Stimulated activated naive CD8-positive, alpha-beta T cell treated with anti-CD3 and anti-CD28 coated beads, Interleukin-15, Interleukin-2, amounts not matched to agents 100 U/mL and 50 U/mL, for 24 hours (primary cell): Measurements from ENCODE around the gene CLIC4.

Experiments used
- ATAC-seq: fragments of 150-1000 bp; cut with Tn5 transposase; one replicate; pipeline ENCODE4 v1.10.0; 2021
- DNase-seq: peaks from one replicate; pipeline ENCODE4 v3.0.0; 2021

CLIC4 gene

DNA sequence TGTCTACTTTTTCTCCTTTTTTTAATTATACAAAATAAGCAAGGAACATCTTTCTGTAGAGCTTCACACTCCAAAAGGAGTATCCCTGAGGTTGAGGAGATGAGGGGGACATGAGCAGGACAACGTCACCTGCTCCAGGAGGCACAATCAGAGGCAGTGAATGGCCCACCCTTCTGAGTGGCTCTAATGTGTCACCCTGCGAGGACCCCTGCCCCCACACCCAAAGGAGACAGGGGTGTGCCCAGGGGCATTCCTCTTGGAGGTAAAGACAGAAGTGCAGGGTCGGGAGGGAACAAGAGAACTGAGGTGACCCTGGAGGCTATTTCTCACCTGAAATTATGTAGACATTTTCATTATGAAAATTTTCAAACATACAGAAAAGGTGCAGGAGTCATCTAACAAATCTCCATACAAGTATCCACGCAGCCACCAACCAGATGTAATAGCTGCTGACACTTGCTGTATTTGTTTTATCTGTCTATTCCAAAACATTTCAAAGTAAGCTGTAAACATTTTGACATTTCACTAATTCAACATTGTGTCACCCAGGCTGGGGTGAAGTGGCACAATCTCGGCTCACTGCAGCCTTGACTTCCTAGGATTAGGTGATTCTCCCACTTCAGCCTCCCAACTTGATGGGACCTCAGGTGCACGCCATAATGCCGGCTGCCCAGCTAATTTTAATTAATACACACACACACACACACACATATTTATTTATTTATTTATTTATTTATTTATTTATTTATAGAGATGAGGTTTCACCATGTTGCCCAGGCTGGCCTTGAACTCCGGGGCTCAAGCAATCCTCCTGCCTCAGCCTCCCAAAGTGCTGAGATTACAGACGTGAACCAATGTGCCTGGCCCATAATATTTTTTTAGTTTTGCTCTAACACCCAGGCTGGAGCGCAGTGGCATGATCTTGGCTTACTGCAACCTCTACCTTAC, 114.1 kb downstream of the CLIC4 start:
- ATAC-seq (no peak), DNase-seq (no peak)

DNA sequence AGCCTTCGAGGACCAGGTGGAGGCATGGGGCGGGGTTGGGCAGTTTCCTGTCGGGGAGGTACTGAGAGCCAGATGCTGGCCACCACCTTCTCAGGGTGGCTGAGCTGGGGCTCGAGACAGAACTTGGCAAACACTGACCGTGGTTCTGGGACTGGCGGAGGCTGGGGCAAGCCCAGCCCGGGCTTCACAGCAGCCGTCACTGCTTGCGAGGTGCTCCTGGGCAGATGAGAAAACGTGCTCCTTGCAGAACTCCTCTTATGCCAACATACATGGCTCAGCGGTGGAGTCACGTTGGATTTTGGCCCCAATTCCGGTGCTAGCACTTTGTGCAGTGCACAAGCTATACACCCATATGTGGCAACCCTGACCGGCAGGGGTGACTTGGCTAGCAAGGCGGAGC, 115.6 kb downstream of the CLIC4 start:
- ATAC-seq (no peak), DNase-seq (no peak)

DNA sequence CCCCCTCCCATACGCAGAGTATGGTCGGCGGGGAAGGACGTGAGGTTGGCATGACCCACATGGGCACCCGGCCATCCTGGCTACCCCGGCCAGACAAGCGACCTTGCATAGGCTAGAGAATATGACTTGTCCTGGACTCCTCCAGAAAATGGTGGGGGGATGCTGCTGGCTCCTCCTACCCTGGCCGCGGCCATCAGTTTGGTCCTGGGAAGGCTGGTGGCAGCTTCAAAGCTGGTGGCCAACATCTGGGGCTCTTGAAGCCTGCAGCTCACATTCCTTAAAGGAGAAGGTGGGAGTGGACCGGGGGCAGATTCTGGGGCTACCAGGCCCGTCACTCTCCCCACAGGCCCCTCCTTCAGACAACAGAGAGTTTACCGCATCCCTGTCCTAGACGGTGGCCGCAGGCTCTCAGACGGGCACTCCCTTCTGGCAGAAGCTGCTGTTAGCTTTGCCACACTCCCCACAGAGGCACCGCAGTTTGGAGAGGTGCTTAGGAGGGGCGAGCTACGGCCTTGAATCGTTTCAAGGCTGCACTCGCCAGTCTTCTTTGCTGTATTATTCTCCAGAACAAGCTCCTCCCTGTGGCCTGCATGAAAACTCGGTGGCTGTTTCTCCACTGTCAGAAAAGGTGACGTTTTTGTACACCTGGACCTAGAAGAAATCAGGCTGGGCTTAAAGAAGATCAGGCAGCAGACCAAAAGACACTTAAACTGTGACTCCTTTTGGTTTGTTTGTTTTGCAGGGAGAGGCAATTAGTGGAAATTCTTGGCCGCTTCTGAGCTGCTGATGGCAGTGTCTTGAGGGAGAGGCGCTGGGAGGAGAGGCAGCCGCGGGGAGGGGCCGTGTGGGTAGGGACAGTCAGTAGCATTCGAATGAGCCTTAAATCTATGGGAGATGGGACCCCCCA, 116.8 kb downstream of the CLIC4 start:
- ATAC-seq = no peak
- no peak for DNase-seq

DNA sequence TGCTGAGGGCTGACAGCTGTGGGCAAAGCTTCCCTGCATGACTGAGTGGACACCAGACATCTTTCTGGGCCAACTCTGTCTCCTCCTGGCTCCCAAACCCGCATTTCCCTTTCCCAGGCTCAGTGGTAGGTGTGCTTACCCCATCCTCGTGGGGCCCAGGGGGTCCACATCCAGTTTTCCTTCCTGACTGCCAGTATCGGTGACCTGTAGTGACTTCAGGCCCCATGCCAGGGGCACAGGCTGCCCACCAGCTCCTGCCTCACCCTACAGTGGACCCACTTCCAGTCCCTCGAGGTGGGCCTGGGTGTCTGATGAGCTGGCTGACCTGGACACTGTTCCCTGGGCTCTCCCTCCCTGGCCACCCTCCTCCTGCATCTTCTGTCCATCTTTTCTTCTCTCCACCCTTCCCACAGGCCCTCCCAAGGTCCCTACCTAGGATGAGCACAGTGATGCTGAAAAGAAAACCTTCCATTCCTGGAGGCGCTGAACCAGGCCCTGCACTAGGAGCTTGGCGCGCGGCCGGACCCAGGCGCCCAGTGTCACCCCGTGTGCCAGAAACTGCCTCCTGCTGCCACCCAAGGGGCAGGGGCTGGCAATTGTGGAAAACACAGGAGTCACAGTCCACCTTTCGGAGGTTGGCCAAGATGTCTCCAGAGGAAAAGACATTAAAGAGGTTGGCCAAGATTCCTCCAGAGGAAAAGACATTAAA, 117.7 kb downstream of the CLIC4 start:
- DNase-seq = no peak
- ATAC-seq = no peak

DNA sequence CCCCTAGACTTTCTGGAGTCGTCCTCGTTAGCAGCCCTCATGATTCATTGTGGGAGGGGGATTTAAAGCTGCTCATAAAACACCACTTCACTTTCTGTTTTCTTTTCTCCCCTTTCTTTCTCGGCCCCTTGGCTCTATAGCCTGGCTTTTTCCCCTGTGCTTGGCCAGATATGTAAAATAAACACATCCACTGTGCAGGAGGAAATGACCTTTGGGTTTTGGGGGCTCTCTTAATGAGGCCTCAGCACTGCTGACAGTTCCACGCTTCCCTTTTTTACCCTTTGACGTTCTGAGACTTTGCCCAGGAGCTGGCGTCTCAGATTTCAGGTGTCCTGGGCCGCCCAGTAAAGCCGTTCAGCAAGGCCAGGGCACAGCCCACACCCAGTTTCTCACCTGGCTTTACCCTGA, 119.1 kb downstream of the CLIC4 start:
- no peak for DNase-seq
- no peak for ATAC-seq

DNA sequence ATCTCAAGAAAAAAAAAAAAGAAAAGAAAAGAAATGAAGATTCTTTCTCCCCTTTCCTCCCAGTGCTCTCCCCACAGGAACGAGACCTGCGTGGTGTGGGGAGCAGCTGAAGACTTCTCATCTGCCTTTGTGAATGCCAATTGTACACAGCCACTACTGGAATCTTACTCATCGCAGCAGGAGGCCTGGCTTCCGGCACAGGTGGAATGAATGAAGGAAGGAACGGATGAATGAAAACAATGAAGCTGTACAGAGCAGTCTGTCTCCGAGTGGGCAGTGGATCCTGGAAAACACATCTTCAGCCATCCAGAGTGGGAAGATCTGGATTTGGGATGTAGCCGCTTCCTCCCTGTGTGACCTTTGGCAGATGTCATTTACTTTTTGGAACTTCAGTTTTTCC, 119.9 kb downstream of the CLIC4 start:
- no peak for DNase-seq
- ATAC-seq = no peak

DNA sequence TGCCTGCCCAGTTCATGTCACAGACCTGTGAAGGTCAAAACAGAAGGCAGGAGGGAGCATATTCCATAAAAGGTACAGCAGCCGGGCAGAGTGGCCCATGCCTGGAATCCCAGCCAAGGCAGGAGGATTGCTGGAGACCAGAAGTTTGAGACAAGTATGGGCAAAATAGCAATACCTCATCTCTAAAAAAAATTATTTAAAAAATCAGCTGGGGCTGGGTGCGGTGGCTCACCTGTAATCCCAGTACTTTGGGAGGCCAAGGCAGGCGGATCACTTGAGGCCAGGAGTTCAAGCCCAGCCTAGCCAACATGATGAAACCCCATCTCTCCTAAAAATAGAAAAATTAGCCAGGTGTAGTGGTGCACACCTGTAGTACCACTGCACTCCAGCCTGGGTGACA, 120.3 kb downstream of the CLIC4 start:
- DNase-seq (no peak), ATAC-seq (no peak)

DNA sequence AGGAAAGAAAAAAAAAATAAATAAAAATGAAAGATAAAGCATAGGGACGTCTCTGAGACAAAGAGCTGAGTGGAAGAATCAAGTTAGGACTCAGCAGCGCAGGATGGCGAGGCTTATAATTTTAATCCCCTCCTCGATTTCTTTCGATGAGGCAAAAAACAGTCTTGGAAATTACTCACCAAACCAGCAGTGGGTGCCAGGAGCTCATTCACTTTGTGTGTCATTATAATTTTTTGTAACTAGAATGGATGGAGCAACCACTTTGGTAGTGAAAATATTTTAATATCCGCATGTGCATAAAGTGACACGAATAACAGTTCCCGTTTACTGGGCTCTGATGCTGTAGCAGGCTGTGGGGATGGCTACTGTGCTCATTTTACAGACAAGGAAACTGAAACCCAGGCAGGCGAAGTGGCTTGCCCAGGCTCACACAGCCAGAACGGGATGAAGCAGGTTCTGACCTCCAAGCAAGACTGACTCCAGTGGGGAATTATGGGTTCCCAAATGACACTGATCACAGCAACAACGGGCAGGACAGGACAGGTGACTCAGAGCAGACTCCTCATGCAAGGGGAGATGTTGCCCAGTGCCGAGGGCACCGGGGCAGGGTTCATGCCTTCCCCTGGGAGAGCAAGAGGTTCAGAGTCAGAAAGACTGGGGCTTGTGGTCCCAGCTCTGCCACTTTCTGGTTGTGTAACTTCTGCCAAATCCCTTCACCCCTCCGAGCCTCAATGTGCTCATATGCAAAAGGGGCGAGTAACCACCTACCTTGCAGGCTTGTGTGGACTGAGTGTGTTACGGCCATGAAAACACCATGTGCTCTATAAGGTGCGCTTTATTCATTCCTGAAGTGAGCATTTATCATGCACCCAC, 121.2 kb downstream of the CLIC4 start:
- DNase-seq (no peak), ATAC-seq (no peak)

DNA sequence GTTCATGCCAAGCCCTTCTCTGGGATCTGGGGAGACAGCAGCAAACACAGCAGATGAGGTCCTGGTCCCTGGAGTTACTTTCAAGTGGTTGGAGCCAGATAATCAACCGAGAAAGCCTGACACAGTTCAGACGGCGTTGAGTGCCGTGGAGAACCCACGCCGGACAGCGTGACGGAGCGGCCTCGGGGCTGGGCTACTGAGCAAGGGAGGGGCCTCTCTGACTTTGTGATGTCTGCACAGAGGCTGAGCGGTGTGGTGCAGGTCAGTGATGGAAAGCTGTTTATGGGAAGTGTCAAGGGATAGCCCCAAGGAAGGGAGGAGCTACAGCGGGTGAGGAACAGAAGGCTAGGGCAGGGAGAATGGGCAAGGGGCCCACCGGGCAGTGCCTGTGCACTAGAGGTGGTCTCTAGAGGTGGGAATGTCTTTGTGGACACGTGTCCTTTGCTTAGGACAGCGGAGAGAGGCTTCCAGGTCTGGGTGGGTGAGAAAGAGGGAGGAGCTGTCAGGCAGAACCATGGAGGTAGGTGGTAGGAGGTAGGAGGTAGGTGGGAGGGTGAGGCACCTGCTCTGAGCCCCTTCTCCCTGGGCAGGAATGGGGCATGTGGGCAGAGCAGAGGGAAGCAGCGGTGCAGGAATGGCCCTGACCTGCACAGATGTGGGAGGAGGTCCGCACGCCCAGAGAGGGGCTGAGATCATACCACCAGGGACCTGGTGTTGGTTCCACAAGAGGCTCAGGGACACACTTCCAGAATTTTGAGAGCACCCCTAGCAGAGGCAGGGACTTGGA, 122.0 kb downstream of the CLIC4 start:
- DNase-seq (no peak), ATAC-seq (no peak)

DNA sequence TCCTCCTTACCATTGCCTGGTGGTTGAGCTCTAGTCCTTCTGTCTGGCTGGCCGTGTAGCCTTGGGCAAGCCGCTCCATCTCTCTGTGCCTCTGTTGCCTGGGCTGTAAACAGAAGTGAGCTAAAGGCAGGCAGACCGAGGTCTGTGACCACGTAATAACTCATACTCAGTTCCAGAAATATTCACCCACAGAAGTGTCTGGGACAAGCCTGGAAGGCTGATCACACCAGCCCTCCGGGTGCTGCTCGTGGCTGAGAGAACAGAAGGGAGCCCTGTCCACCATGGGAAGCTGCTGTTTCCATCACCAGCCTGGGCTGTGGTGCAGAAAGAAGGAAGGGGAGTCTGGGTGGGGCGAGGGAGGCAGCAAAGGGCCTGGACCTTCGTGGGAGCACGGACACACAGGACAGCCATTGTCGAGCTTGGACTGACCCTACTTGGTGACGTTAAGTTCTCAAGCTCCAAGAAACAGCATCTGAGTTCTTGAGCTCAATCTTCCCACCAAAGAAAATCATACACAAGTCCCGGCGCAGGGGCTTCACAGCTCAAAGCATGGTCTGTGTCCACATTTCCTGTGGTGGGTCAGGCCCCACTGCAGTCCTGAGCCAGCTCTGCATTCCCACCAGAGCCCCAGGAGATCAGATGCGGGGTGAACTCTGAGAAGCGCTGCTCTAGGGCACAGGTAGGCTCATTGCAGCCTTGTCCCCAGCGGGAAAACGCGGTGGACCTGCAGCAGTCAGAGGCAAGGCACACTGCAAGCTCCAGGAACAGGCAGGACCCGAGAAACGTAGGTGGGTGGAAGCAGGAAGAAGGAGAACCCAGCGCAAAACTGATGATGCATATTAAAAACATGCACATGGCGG, 123.0 kb downstream of the CLIC4 start:
- no peak for DNase-seq
- ATAC-seq = no peak

DNA sequence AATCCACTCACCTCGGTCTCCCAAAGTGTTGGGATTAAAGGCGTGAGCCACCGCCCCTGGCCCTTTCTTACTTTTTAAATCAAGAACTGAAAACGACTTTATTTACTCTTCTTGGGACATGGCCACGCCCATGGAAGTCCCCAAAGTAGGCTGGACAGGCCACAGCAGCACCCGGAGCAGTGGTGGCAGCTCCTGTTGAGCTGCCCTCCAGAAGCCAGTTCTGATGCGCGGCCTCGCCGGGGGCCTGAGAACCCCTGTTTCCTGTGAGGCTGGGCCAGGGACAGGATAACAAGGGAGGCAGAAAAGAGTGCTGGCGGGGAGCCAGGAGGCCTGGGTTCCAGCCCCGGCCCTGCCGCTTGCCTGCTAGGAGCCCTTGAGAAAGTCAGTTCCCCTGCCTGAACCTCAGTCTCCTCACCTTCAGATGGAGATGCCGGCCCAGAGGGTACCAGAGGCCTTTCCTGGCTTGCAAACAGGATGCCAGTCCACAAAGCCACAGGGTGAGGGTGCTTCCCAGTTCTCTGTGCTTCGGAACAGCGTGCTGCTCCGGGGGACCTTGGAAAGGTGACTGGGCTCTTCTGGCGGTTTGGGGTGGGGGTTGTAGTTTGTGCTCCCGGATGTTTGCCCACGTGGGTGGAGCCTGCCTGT, 125.4 kb downstream of the CLIC4 start:
- DNase-seq (peak; percentile 38), ATAC-seq (peak; percentile 28)

DNA sequence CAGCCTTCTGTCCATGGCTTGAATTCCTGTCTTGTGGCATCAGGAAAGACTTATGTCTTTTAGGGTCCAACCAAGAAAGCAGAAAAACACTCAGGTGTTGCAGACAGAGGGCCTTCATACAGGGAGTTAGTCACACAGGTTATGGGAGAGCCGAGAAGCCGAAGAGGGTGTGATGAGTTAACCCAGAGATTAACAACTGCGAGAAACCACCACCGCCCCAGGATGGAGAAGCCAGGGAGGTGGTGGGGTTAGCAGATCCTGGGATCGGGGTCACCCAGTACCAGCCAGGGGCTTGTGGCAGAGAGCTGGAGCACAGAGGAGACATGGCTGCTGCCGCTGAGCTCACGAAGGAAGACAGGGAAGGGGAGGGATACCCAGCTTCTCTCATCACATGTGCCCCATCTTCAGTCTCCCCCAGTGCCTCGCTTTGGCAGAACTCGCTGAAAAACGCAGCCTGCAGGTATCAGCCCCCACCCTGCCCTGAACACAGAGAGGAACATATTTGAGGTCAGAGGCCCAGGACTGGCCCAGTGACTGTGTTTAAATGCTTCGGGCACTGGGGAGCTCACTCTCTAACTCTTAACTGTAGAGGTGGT, 126.2 kb downstream of the CLIC4 start:
- DNase-seq (no peak), ATAC-seq (no peak)

DNA sequence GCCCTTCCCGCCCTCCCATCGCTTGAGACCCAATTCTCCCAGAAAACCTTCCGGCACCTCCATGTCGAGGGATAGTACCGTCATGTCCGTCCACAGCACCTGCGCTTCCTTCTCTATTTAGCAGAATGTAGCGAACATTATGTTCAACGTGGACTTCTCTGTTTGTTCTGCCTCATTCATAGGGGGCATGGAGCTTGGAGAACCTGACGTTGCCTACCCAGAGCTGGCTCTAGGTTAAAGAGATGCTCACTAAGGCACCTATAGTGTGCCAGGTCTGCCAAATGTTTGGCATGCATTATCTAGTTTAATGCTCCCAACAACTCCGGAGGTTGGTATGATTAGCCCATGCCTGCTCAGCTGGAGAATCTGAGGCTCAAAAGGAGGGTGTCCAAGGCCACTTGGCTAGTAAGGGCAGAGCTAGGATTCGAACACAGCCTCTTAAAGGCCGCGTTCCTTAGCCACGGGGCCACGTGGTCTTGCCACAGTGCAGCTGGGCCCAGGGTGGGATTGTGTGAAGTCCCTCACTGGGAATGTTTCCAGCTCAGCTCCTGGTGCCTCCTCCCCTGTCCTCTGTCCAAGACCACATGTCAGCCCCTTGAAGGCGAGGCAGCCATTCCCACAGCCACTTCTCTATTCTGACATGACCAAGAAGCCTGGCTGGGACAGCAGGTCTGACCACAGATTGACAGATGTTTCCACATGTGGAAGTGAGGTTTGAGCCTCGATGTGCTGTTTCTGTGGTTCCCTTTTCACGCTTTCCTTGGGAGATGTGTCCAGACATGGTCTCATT, 127.0 kb downstream of the CLIC4 start:
- ATAC-seq (no peak), DNase-seq (peak; percentile 1)

DNA sequence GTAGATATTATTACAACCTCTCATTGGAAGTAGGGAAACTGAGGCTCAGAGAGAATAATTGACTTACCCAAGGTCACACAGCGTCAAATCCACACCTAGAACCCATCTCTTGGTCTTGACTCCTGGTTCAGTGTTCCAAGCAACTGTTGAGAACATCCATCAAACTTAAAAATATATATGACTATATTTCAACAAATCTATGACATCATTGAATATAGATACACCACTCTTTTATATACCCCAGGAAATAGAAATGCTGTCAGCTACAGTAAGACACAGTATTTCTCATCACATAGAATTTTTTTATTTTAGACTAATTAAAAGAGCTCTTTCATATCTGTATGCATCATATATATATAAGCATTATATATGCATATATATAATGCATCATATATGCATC, 127.9 kb downstream of the CLIC4 start:
- no peak for DNase-seq
- no peak for ATAC-seq

DNA sequence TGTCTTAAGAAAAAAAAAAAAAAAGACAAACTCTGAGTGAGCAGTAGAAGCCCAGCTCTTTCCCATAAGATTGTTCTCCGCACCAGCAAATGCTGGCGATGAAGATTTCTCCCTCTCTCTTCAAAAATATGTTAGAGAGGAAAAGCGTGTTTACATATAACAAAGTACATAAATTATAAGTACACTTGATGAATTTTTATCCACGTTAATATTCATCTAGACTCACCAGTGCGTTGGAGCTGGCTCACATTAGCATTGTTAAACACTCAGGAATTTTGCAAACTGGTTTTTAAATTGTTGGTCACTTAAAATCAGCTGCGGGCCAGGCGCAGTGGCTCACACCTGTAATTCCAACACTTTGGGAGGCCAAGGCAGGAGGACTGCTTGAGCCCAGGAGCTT, 128.8 kb downstream of the CLIC4 start:
- DNase-seq (peak; percentile 0), ATAC-seq (no peak)

DNA sequence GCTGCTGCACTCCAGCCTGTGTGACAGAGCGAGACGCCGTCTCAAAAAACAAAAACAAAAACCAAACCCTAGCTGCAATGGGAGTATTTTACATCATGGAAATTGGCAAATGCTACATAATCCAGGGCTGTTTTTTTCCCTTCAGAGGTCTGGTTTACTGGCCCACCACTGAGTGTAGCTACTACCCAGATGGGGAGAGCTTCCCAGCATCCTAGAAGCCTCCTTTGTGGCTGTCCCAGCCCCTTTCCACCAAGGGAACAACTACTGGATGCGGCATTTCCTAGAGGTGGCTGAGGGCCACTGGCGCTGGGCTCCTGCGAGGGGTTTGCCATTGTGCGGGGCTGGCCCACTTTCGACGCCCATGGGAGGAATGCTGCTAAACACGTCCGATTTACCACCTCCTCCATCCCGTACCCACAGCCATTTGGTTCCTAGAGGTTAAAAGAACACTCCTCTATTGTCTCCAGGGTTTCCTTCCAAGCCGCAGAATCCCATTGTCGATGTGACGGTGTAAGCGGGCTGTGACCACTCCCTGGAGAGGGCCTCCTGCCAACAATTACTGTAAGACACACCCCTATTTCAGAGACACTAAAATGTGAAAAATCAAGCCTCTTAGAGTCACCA, 129.5 kb downstream of the CLIC4 start:
- peak; percentile 1 for DNase-seq
- ATAC-seq = no peak

DNA sequence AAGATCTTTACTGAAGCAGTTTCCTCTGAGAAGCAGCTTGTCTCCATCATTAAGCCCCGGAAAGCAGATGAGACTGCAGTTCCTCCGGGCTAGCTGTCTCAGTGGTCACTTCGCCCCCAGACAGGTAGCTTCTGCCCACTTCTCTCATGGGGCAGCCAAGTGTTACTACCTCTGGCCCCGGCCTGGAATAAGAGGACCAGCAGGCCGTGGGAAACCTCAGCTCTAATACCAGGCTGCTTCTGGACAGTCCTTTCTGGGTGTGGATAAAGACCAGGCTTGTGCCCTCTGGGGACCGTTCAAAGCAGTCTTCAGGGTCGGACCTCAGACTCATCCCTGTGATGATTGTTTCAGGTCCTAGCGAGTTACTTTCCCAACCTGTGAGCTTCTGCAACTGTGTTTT, 130.0 kb downstream of the CLIC4 start:
- DNase-seq (peak; percentile 1), ATAC-seq (no peak)
